ENCODE measurements around the gene RRAD.
A peak's percentile ranks its signal among the peaks of the same experiment; 100 is the strongest.

GRCh38 chr16:66880288-66881013 lies 44.9 kb downstream of the RRAD start, which contains the start of gene PDP2:
- no peak for TF ChIP-seq EZH2 (IDR thresholded peaks at IDR 0.05)
- TF ChIP-seq POLR2AphosphoS5 (IDR thresholded peaks at IDR 0.05; ENCODE audit: borderline replicate concordance, low read depth, low read length): peak; percentile 71; the same call in 1 of the 2 replicates

Measured in SK-N-MC (cell line).